Naive thymus-derived CD4-positive, alpha-beta T cell (primary cell): ENCODE measurements around the gene NDUFV3. TPM values are rescaled to one million over a fixed set of nuclear protein-coding genes. Genes with fewer than 3 reads are reported as not detected.
"Not testable (repeated sequence)": the region's sequence is repeated elsewhere in the genome, so short reads cannot be mapped to it uniquely, and the experiment has no call there.

Experiments used
- ATAC-seq: fragments of 150-1000 bp; cut with Tn5 transposase; 2 replicates; pipeline ENCODE4 v1.10.0; 2021; ENCODE audit warnings: mild to moderate bottlenecking, moderate library complexity
- CTCF ChIA-PET: fragments of 350-600 bp; sonication (Branson Sonifier 250); formaldehyde crosslinking; loops from one replicate; lab custom pipeline; 2021; ENCODE audit warnings: antibody characterized with exemption; lab: Charles Lee
- POLR2A ChIA-PET: fragments of 350-600 bp; sonication (Branson Sonifier 250); formaldehyde crosslinking; loops from one replicate; lab custom pipeline; 2021; ENCODE audit warnings: antibody characterized with exemption, inconsistent platforms; lab: Charles Lee
- DNase-seq, 9 donors: peaks; one replicate each; pipeline versions ENCODE4 v3.0.0 to v3.0.0-alpha.2; 2020 to 2022; ENCODE audit warnings: mixed read lengths in 1 of 9
- H3K27ac ChIP-seq: one replicate; pipeline ENCODE4 v1.7.0; 2013; ENCODE audit warnings: mild to moderate bottlenecking, low read depth, low read length, moderate library complexity
- H3K27me3 ChIP-seq, 2 donors: one replicate each; pipeline ENCODE4 v1.7.0; 2013; ENCODE audit warnings: low read length in 2 of 2, mild to moderate bottlenecking in 2 of 2, moderate library complexity in 2 of 2; ENCODE audit not compliant: control insufficient read depth in 2 of 2, insufficient read depth in 2 of 2
- H3K36me3 ChIP-seq, 3 experiments: 1 replicate in 2 of 3; 2 replicates in 1 of 3; pipeline ENCODE4 v1.7.0; 2013; ENCODE audit warnings: low read length in 3 of 3, mild to moderate bottlenecking in 3 of 3, moderate library complexity in 1 of 3; ENCODE audit not compliant: insufficient read depth in 3 of 3, control insufficient read depth in 2 of 3
- H3K4me1 ChIP-seq, 2 donors: one replicate each; pipeline ENCODE4 v1.7.0; 2013; ENCODE audit warnings: low read length in 2 of 2, mild to moderate bottlenecking in 2 of 2, moderate library complexity in 1 of 2; ENCODE audit not compliant: control insufficient read depth in 2 of 2, insufficient read depth in 2 of 2
- H3K4me3 ChIP-seq: 2 replicates; pipeline ENCODE4 v1.7.0; 2013; ENCODE audit warnings: mild to moderate bottlenecking, low read length
- H3K9me3 ChIP-seq, 3 experiments: 1 replicate in 2 of 3; 2 replicates in 1 of 3; pipeline ENCODE4 v1.7.0; 2013; ENCODE audit warnings: low read length in 3 of 3; ENCODE audit not compliant: control insufficient read depth in 2 of 3
- H3K27ac Mint-ChIP-seq, 9 donors: one replicate each; pipeline ENCODE4 v1.8.0; 2020 to 2022; ENCODE audit warnings: mixed read lengths in 9 of 9, mild to moderate bottlenecking in 8 of 9, moderate library complexity in 5 of 9, inconsistent platforms in 2 of 9
- H3K27me3 Mint-ChIP-seq, 5 donors: one replicate each; pipeline ENCODE4 v1.8.0; 2021 to 2022; ENCODE audit warnings: mixed read lengths in 5 of 5, mild to moderate bottlenecking in 1 of 5
- H3K36me3 Mint-ChIP-seq, 5 donors: one replicate each; pipeline ENCODE4 v1.8.0; 2020 to 2022; ENCODE audit warnings: mixed read lengths in 5 of 5, mild to moderate bottlenecking in 3 of 5, inconsistent platforms in 1 of 5
- H3K4me1 Mint-ChIP-seq, 7 donors: one replicate each; pipeline ENCODE4 v1.8.0; 2020 to 2022; ENCODE audit warnings: mixed read lengths in 7 of 7, mild to moderate bottlenecking in 3 of 7, inconsistent platforms in 1 of 7
- H3K4me3 Mint-ChIP-seq, 10 donors: one replicate each; pipeline ENCODE4 v1.8.0; 2020 to 2022; ENCODE audit warnings: mild to moderate bottlenecking in 10 of 10, mixed read lengths in 10 of 10, moderate library complexity in 6 of 10, inconsistent platforms in 2 of 10
- H3K9me3 Mint-ChIP-seq, 11 donors: one replicate each; pipeline ENCODE4 v1.8.0; 2020 to 2022; ENCODE audit warnings: mixed read lengths in 11 of 11, mild to moderate bottlenecking in 4 of 11, inconsistent platforms in 1 of 11, moderate library complexity in 1 of 11
- intact Hi-C, 2 donors: fragments of 100-400 bp; cut with micrococcal nuclease; formaldehyde crosslinking; loops; one replicate each; pipeline ENCODE4 v1.15.1; 2023
- polyA plus RNA-seq, 2 donors: library from polyadenylated mRNA; unstranded; fragments of 300-500 nt; fragmentation: Illumina TruSeq; gene quantifications; one replicate each; pipeline ENCODE4 v1.2.3, GENCODE V29; 2021
- total RNA-seq, 6 experiments: library from RNA in 5 of 6; stranded (reverse) in 5 of 6; gene quantifications; 1 replicate in 5 of 6; 2 replicates in 1 of 6; pipeline ENCODE4 v1.2.3 and lab custom pipeline; 2021 to 2026

NDUFV3 gene
- total and polyA plus RNA-seq, 7 experiments from 2014 or later: 20.0 to 33.1 (median 28.4) TPM

DNA sequence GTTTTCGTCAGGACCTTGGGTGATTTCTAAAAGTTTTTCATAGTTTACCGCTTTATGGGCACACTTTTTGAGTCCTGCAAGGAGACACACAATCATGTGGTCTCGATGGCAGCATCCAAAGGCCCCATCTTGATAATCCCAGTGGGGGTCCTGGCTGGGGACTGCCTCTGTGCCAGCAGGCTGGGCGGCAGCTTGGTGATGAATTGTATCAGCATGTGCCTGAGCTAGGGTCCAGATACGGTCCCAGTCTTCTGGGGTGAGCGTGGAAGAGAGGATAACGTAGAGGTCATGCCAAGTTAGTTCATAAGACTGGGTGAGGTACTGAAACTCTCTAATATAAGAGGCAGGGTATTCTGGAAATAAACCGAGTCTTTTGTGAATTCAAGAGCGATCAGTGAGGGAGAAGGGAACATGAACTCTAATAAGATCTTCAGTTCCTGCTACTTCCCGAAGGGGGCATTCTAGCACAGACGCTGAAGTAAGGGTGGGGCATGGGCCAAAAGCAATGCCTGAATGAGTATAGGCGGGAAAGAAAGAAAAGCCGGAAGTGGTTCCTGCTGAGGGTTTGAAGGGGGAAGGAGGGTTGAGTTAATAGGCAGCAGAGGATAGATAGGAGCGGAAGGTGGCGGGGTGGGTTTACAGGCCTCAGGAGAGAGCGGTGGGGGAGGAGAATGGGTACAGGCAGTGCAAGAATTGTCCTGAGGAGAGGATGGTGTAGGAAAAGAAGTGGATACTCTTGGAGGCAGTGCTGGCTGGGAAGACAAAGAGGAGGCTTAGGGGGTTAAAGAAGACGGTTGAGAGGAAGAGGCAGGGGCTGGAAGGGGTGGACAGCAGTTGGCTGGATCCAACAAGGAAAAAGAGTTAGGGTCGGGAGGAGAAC lies 30.7 kb downstream of the NDUFV3 start:
- ATAC-seq (peak; percentile 91), DNase-seq (peak; percentile 19 to 84 (median 75))
- peak overlapping the region; percentile 33 to 92 (median 75) for H3K27ac Mint-ChIP-seq
- H3K9me3 Mint-ChIP-seq: peaks cover 0 to 1% (median 0%) of the 10 kb centered on the region in 11 donors
- intact Hi-C loops: loop anchor here (1.0 to 5.0 kb wide), 4 partner anchors 49 to 724 kb away; partner anchors contain the start of gene PKNOX1 (in 2 of the 2)
- ChIA-PET POLR2A (no interaction called here), CTCF (no interaction called here)
- peak overlapping the region; percentile 22 for H3K4me3 ChIP-seq
- no peaks in the 10 kb centered on the region for H3K27me3 Mint-ChIP-seq
- no peaks in the 10 kb centered on the region for H3K36me3 Mint-ChIP-seq
- H3K4me1 ChIP-seq: peaks cover 9 to 17% of the 10 kb centered on the region in 2 donors
- no peaks in the 10 kb centered on the region for H3K9me3 ChIP-seq
- H3K4me1 Mint-ChIP-seq: peaks cover 10 to 25% (median 20%) of the 10 kb centered on the region in 7 donors
- no peaks in the 10 kb centered on the region for H3K36me3 ChIP-seq
- no peak overlapping the region for H3K27ac ChIP-seq
- no peaks in the 10 kb centered on the region for H3K27me3 ChIP-seq
- H3K4me3 Mint-ChIP-seq: peak overlapping the region in 9 of 10 donors; percentile 25 to 85 (median 60)

DNA sequence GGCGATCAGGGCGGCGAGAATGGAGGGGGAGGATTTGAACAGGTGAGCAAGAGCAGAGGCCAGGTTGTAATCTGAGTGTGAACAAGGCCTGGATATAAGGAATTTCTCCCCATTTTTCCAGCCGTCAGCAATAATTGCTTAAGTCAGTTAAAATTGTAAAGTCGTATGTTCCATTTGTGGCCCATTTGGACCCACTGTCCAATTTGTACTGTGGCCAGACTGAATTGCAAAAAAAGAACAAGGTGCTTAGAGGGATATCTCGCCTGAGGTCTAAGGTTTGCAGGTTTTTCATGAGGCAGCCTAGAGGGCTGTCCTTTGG lies 31.3 kb downstream of the NDUFV3 start:
- H3K27me3 Mint-ChIP-seq: no peaks in the 10 kb centered on the region
- H3K9me3 Mint-ChIP-seq: peaks cover 0 to 1% (median 0%) of the 10 kb centered on the region in 11 donors
- Histone ChIP-seq H3K36me3 (no peaks in the 10 kb centered on the region), H3K4me3 (no peak overlapping the region), H3K4me1 (peaks cover 9 to 17% of the 10 kb centered on the region in 2 donors), H3K27ac (no peak overlapping the region), H3K27me3 (no peaks in the 10 kb centered on the region), H3K9me3 (no peaks in the 10 kb centered on the region)
- H3K36me3 Mint-ChIP-seq: no peaks in the 10 kb centered on the region
- peak overlapping the region in 6 of 10 donors; percentile 25 to 85 (median 56) for H3K4me3 Mint-ChIP-seq
- no peak for ATAC-seq
- POLR2A ChIA-PET: no interaction called here
- peaks cover 10 to 25% (median 20%) of the 10 kb centered on the region in 7 donors for H3K4me1 Mint-ChIP-seq
- DNase-seq: no peak
- intact Hi-C loops: loop anchor here in 1 of 2 donors (5.0 kb wide), 2 partner anchors 48 to 723 kb away; partner anchors contain the start of gene PKNOX1
- H3K27ac Mint-ChIP-seq: peak overlapping the region in 8 of 9 donors; percentile 33 to 92 (median 75)
- CTCF ChIA-PET: no interaction called here

DNA sequence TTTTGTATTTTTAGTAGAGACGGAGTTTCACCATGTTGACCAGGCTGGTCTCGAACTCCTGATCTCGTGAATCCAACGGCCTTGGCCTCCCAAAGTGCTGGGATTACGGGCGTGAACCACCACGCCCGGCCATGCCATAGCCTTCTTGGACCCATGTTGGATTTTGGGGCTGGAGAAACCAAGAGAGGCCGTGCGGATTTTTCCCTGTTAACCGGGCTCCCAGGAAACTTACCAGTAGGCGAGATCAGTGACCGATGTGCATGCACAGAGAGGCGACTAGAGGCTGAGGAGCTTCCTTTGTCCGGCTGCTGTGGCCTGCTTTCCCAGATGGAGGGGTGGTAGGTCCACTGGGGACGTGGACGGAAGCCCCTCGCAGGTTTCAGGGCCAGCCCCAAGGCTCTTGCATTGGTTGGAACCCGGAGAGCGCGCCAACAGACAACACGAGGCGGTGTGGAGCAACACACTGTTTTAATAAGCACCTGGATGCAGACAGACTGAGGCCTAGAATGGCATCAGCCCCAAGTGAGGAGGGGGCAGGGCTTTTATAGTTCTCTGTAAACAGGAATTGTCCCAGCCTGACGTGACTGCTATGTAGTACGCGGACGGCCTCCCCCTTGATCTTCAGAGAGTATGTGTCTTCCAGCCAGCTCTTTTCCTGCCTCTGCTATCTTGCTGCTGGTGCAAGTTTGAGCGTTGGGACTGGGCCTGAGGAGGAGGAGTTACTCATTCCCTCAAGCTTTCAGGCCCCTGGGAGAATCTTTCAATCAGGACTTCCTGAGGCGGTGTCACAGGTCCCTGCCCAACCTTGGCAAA lies 32.2 kb downstream of the NDUFV3 start, which contains the start of gene ERVH48-1:
TSS of gene ERVH48-1 (minus strand) at position 517 of the 813 bp plus-strand sequence. CDS start 6,624 bp downstream, outside the sequence.
- H3K27me3 Mint-ChIP-seq: no peaks in the 10 kb centered on the region
- peak within 1 kb of the TSS in 5 of 10 donors; percentile 3 to 85 (median 52) for H3K4me3 Mint-ChIP-seq

DNA sequence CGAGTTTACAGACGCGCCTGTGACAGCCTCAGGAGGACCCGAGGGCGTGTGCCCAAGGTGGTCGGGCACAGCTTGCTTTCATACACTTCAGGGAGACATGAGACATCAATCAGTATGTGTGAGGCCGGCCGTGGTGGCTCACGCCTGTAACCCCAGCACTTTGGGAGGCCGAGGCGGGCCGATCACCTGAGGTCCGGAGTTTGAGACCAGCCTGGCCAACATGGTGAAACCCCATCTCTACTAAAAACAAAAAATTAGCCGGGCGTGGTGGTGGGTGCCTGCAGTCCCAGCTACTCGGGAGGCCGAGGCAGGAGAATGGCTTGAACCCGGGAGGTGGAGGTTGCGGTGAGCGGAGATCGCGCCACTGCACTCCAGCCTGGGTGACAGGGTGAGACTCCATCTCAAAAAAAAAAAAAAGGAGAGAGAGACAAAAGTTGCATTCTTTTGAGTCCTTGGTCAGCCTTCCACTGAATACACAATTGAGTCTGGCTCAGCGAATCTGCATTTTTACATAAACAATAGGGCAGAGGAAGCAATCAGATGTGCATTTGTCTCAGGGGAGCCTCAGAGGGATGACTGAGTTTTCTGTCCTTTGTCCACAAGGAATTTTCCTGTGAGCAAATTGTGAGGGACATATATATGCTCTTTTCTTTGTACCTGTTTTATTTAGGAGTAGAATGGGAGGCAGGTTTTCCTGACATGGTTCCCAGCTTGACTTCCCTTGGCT lies 34.5 kb downstream of the NDUFV3 start:
- DNase-seq, CTCF ChIA-PET, H3K36me3 Mint-ChIP-seq, H3K4me3 Mint-ChIP-seq, H3K4me3 ChIP-seq, H3K9me3 Mint-ChIP-seq, ATAC-seq, H3K36me3 ChIP-seq, H3K27ac ChIP-seq, intact Hi-C loops, H3K9me3 ChIP-seq, H3K27me3 Mint-ChIP-seq, H3K27me3 ChIP-seq: not testable (repeated sequence)
- POLR2A ChIA-PET: interaction anchor here (1.0 kb wide), 1 partner anchor 14 kb away, joined by 3 read pairs; no protein-coding TSS in a partner anchor
- Mint-ChIP-seq H3K4me1 (peaks cover 10 to 25% (median 20%) of the 10 kb centered on the region in 7 donors), H3K27ac (peak overlapping the region in 2 of 9 donors; percentile 59 to 72)
- peaks cover 9 to 17% of the 10 kb centered on the region in 2 donors for H3K4me1 ChIP-seq

More for the DNA sequence above, 32.2 kb downstream of the NDUFV3 start, which contains the start of gene ERVH48-1:
- H3K4me1 ChIP-seq: peaks cover 9 to 17% of the 10 kb centered on the region in 2 donors
- peak; percentile 74 for ATAC-seq
- H3K27ac ChIP-seq: peak within 1 kb of the TSS; percentile 61
- no peak within 1 kb of the TSS for H3K4me3 ChIP-seq
- no peaks in the 10 kb centered on the region for H3K27me3 ChIP-seq
- peak in 7 of 9 donors; percentile 49 to 72 (median 63) for DNase-seq
- no peaks in the 10 kb centered on the region for H3K9me3 ChIP-seq
- peak within 1 kb of the TSS; percentile 33 to 96 (median 80) for H3K27ac Mint-ChIP-seq
- POLR2A ChIA-PET: no interaction called here
- peaks cover 10 to 25% (median 20%) of the 10 kb centered on the region in 7 donors for H3K4me1 Mint-ChIP-seq
- peaks cover 0 to 1% (median 0%) of the 10 kb centered on the region in 11 donors for H3K9me3 Mint-ChIP-seq
- H3K36me3 ChIP-seq: no peaks in the 10 kb centered on the region
- intact Hi-C loops: no loop called here
- CTCF ChIA-PET: no interaction called here
- no peaks in the 10 kb centered on the region for H3K36me3 Mint-ChIP-seq

DNA sequence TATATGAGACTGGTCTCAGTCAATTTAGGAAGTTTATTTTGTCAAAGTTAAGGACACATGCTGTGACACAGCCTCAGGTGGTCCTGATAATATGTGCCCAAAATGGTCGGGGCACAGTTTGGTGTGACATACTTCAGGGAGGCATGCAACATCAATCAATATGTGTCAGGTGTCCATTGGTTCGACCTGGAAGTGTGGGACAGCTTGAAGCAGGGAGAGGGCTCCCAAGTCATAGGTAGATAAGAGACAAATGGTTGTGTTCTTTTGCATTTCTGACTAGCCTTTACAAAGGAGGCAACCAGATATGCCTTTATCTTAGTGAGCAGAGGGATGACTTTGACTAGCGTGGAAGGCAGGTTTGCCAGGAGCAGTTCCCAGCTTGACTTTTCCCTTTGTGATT lies 36.9 kb downstream of the NDUFV3 start:
- H3K4me1 Mint-ChIP-seq: peaks cover 0 to 9% (median 7%) of the 10 kb centered on the region in 7 donors

More for the DNA sequence above, 36.9 kb downstream of the NDUFV3 start:
- Histone ChIP-seq H3K27ac (no peak overlapping the region), H3K9me3 (no peaks in the 10 kb centered on the region), H3K4me3 (no peak overlapping the region), H3K36me3 (no peaks in the 10 kb centered on the region), H3K27me3 (no peaks in the 10 kb centered on the region), H3K4me1 (peaks cover 0 to 9% of the 10 kb centered on the region in 2 donors)
- ATAC-seq (no peak), DNase-seq (no peak)
- no peak overlapping the region for H3K27ac Mint-ChIP-seq
- intact Hi-C loops: no loop called here
- H3K36me3 Mint-ChIP-seq: peaks cover 0 to 5% (median 0%) of the 10 kb centered on the region in 5 donors
- POLR2A ChIA-PET: no interaction called here
- no peaks in the 10 kb centered on the region for H3K9me3 Mint-ChIP-seq
- H3K4me3 Mint-ChIP-seq: no peak overlapping the region
- CTCF ChIA-PET: no interaction called here
- no peaks in the 10 kb centered on the region for H3K27me3 Mint-ChIP-seq
